HG03025 (cell line): ENCODE results near the gene STEAP1B.
A peak's percentile ranks its signal among the peaks of the same experiment; 100 is the strongest.
"Not testable (repeated sequence)": the region's sequence is repeated elsewhere in the genome, so short reads cannot be mapped to it uniquely, and the experiment has no call there.

Experiments used
- ATAC-seq: cut with Tn5 transposase; IDR thresholded peaks from one replicate; pipeline ENCODE4 v1.9.1; 2021; ENCODE audit warnings: mild to moderate bottlenecking, moderate library complexity; ENCODE audit not compliant: unreplicated experiment, low FRiP score

Gene STEAP1B

DNA sequence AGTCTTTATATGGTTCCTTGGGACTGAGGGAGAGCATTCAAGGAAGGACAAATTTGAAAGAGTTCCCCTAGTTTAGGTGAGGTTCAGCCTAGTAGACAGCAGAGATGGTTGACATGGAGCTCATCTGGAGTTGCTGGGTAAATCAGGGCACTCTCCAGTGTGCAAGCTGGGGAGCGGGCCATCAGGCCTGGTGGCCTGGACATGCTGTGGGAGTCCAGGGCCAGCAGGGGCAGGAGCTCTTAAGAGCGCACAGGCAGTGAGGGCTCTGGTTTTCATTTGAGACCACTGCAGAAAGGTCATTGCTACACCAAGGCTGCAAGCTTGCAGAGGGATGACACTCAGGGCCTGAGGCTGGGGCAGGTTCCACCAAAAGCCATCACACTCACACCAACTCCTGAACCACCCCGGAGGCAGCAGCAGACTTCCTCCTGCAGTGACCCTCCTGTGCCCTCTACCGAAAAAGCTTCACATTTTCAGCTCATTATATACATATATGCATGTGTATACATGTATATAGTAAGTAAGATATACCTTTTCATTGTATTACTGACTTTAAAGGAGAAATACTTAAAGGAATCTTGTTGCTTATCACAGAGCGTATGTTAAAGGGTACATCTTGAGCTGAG lies 39.5 kb downstream of the STEAP1B start:
- no peak for ATAC-seq

DNA sequence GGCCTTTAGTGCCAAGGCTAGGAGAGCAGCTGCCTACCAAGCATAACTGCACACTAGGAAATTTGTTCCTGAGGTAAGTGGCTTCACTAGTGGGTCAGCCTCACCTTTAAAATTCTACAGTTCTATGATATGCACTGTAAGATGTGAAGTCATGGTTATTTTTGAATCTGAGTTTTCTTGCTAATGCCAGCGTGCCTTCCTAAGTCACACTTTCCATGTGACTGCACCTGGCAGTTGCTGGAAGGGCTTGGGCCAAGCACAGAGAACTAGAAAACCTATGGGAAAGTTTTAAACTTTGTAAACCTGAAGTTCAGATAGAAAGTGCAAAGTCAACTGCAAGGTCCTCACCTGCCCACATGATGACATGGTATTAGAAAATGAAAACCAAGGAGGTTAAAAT lies 42.5 kb downstream of the STEAP1B start:
- no peak for ATAC-seq

DNA sequence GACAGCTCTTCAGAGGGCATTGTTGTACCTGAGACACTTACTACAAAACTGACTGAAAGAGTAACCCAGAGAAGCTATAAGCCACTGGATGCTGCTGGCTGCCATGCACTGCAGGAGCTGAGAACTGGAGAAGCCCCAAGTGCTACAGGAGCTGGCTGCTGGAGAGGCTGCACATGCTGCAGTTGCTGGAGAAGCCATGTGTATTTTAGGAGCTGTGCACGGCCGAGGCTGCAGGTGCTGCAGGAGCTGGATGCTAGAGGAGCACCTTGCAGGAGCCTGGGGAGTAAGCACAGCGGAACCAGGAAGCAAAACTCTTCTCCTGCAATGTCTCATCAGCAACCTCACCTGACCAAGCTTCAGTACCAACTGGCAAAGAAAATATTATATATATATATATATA lies 45.5 kb downstream of the STEAP1B start:
- no peak for ATAC-seq

DNA sequence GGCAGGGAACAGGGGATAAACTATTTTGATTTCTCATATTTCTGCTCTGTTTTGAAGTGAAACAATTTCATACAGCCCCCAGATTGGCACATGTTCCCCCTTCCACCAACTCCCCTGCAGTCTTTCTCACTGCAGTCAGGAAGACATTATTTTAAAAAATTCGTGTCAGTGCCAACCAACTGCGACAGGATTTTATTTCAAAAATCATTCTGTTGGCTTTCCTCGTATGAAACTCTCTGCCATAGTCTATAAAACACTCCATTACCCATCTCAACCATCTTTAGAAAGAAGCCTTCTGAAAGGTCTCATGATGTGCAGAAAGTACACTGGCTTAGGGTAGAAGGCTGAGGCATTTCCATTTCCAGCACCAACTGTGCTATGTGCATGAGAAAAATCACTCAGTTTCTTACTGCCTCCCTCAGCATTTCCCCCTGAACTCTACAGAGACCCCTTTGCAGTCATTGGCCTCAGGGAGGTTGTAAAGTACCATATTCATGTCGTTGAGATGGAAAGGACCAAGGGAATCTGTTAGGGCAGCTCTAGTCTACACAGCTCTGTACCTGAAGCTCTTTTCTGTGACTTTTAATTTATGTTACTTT lies 46.9 kb downstream of the STEAP1B start:
- no peak for ATAC-seq

DNA sequence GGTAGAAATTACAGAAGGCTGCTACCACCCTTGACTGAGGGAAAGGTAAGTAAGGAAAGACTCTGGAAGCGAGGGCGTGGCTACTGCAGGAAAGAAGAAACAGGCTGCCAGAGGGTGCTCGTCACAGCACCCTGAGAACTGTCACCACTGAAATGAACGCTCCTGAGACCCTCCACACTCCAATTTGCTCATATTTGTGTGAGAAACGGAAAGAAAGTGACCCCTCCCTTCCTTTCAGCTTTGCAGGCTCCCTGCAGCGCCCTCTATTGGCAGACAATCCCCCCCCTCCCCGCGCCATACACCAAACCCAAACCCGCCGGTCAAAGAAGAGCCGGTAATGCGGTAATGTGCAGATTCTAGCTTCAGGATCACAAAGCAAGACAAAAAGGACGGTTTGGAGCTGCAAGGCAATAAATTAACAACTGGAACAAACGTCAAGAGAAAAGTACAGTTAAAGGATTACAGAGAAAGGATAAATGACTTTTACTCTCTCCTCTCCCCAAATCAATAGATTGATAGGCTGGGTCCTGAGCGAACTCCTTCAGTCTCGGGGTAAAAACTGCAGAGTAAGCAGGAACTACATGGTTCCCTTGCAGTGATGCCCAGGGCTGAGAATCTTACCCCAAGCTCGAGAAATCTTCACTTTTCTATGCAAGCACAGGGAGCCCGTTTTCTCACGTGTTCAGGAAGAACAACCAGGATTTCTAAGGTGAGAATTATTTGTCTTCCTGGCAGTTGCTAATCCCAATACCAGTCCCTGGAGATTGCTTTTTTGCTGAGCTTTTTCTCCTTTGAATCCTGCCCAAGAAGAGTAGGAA lies 47.6 kb downstream of the STEAP1B start:
- no peak for ATAC-seq

DNA sequence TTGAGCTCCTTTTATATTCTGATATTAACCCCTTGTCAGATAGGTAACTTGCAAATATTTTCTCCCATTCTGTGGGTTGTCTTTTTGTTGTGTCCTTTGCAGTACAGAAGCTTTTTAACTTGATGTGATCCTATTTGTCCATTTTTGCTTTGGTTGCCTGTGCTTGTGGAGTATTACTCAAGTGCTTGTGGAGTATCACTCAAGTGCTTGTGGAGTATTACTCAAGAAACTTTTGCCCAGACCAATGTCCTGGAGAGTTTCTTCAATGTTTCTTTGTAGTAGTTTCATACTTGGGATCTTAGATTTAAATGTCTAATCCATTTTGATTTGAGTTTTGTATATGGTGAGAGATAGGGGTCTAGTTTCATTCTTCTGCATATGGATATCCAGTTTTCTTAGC lies 50.0 kb downstream of the STEAP1B start:
- not testable (repeated sequence) for ATAC-seq

DNA sequence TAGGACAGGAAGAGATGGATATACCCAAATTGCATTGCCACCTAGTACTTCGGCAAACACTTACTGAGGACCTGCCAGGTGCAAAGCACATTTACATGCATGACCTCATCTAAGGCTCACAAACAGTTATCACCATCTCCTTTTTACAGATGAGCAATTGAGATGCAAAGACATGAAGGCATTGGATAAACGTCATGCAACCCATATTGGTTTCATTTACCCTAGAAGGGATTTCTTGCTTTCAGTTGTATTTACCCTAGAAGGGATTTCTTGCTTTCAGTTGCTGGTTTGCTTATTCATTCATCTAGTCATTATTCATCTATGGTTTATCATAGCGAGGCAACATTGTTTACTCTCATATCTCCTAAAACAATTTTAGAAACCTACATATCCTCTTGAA lies 52.2 kb downstream of the STEAP1B start:
- peak; percentile 68 for ATAC-seq

DNA sequence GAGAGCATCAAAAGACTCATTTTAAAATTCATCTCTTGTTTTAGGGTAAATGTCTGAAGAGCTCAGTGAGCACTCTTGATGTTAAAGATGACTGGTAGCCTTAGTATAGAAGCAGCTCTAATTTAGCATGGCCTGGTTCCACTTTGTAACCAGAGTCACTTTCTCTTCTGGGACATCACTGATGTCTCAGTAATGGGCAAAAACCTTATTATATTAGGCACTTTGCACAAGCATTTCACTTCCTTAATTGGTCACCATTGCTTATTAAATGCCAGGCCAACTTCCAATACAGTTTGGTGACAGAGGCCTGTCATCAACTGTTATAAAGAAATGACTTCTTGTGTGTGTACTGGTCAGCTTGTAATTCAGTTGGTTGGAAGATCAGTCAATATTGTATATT lies 53.0 kb downstream of the STEAP1B start:
- peak; percentile 30 for ATAC-seq

DNA sequence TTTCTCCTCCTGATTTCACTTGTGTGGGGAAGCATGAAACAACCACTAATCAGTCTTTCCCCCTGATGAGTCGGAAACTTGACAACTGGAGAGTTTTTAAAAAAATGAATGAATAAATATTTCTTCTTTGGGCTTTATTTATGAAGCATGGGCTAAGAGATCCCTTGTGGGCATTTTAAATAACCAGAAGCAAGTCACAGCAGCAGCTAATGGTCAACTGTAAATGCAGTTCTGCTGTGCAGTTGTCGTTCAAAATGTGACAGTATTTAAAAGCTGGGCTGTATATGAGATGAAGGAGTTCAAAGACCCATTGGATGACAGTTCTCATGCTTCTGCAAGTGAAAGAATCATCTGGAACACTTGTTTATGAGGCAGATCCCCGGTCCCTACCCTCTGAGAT lies 54.1 kb downstream of the STEAP1B start:
- ATAC-seq, result no peak

DNA sequence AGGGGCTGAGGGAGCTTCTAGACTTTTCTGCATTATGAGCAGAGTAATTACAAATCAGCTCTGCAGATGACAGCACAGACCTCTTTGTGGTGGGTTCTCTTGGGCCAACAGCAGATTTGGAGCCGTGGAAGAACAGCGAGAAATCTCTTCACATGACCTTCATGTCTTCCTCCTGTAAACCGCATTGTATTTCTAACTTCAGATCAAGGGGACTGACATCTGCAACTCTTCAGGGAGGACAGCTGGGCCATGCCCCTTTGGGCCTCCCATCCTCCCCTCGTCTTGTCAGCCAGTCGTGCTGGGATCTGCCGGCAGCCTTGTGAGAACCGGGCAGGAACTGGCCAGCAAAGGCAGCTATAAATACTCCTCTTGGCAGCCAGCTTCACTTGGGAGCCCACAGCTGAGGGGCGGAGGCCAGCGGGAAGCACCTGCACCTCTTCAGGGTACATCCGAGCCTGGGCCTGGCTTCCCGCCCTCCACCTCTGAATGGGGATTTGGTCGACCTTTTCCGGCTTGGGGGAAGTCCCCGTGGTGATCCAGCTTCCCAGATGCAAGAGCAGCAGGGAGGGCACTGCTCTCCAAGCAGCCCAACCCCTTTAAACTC lies 54.7 kb downstream of the STEAP1B start:
- peak; percentile 42 for ATAC-seq

DNA sequence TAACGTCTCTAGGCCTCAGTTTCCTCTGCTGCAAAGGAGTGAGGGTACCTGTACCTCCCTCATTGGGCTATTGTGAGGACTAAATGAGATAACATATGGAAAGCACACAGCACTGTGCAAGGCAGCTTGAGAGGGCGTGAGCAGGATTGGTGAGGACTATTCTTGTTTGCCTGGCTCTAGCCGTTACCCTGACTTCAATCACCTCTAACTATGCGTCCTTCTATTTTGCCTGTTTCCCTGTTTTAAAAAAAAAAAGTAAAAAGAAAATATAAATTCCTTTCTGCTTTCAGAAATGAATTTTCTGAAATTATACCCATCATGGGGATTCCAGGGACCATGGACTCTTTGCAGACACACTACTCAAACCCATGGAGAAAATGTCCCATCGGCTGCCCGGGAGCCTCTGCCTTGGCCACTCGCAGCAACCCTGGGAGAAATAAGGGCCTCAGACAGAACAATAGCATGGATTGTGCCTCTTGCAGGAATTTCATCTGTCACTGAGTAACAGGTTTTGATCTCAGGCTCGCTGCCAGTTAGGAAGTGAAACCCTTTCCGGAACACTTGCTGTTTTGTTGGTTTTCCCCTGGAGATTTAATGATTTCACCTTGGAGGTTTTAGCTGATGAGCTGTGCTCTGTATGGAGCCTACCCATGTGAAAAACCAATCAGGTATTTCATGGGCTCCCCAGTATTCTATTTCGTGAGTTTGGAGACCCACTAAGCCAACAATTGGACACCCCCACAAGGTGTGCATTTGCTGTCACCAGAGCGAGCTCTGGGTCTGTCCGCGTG lies 55.6 kb downstream of the STEAP1B start:
- no peak for ATAC-seq

DNA sequence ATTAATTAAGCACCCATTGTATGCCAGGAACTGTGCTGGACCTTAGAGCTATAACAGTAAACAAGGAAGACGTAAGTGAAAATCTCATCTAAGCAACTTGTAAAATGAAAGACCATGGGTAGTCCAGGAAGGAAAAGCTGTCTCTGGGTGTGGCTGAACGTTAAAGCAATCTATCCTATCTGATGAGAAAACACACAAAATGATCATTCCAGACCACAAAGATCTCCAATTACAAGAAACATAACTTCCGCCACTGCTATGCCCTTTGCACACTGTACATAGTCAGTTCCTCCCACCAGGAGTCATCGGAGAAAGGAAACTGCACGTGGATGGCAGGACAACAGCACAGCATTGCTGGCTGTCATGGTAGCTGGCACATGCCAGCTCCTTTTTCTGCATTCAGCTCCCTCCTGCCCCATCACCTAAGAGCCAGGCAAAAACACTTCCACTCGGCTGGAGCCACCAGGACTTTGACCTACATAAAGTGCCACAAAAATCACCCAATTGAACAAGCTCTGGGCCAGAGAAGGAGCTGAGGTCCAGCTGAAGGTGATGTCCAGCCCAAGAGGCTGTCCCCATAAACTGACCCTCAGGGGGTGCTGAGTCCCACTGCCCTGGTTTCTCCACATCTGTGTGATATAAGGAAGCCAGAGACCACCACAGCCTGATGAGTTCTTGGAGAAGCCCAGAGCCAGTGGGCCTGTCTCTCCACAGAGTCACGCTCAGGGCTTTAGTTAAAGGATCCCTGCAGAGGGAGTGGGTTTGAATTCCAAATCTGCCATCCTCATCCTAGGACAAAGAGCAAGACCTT lies 56.4 kb downstream of the STEAP1B start:
- ATAC-seq, result no peak

DNA sequence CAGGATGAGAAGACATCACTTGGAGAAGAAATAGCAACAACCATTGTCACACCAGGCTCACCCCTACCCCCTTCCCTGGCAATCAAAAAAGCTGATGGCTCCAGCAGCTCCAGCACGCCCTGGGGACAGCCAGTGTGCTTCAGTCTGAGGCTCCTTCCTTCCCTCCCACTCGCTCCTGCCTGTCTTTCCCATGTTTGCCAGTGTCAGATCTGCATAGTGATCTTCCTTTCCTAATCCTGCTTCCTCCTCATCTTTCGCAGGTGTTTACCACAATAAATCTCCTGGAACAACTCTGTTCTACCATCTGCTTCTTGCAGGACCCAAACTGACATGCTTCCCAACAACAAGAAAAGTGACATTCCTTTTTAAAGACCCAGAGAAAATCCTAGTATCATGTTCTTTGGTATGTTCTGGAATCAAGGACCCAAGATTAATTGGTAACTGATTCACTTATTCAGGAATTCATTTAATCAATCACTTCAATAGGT lies 57.1 kb downstream of the STEAP1B start:
- no peak for ATAC-seq

DNA sequence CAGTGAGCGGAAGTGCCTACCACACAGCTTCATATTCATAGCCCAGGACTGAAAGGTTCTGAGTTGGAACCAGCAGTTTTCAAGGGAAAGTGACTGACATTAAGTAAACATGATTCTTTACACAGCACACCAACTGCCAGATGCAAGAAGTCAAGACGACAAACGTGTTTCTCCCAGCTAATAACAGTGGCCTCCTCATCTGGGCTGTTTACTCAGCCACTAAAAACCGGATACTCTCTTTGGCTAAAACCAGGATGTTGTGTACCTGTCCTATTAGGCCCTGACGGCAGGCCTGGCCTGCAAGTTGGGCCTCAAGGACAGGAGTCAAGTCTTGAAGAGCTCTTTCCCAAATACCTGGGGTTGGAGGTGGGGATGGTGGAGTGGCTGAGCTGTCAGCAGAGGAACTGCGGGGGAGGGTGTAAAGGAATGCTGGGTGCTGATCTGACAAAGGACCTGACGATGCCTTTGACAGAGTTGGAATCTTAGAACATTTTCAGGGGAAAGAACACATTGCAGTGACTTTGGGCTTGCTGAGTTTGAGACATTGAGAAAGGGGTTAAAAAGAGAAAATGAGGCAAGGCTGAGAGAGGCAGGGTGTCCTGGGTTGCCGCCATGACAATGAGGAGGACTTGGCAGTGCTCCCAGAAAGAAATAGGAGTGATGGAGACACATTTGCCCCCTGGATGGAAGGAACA lies 57.7 kb downstream of the STEAP1B start:
- no peak for ATAC-seq

DNA sequence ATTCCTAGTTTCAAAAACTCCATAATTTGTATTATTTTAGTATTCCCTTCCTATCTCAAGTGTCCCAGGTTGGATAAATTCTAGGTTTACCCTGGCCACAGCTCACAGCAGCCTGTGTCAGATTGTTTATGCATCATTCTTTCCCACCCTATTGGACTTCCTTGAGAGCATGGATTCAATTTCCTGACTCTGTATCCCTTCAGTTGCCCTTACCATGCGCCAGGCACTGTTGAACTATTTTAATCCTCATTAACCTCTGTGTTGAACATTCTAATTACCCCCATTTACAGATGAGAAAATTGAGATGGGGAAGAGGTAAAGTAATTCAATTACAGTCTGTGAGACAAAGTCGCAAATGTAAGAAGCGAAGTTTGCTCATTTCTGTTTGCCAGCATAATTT lies 58.8 kb downstream of the STEAP1B start:
- no peak for ATAC-seq

DNA sequence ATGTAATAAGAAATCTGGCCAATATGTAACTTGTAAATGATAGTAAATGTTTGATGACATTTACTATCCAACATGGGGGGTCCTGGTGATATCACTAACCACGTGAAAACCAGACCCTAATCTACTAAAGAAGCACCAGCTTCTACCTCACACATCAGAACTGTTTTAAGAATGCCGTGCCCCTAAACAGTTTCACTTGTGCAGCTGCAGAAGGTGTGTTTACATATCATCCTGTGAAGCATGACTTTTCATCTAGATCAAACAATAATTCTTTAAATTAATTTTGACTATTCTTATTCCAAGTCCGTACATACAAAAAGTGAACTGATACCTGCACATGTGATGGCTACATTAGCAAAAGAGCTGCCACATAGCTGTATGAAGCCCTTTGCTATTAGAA lies 61.0 kb downstream of the STEAP1B start:
- ATAC-seq, result no peak

DNA sequence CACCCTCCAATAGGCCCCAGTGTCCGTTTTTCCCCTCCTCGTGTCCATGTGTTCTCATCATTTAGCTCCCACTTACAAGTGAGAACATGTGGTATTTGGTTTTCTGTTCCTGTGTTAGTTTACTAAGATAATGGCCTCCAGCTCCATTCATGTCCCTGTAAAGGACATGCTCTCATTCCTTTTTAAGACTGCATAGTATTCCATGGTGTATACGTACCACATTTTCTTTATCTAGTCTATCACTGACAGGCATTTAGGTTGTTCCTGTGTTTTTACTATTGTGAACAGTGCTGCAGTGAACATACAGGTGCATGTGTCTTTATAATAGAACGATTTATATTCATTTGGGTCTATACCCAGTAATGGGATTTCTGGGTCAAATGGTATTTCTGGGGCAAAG lies 63.4 kb downstream of the STEAP1B start:
- ATAC-seq, result not testable (repeated sequence)

DNA sequence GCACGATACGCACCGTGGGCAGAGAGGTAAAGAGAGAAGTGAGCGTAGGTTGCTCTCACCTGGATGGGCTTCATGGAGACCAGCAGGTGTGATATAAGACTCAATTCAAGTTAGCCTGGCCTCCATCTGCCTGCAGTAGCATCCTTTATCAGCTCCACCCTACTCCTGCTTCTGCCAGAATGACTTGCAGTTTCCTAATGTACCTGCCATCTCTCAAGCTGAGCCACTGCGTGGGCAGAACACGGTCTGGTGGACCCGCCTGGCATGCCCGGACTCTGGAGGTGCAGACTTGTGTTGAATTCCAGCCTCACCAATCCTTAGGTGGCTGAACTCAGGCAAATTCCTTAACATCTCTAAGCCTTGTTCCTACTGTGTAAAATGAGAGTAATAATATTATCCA lies 64.3 kb downstream of the STEAP1B start:
- ATAC-seq, result no peak

DNA sequence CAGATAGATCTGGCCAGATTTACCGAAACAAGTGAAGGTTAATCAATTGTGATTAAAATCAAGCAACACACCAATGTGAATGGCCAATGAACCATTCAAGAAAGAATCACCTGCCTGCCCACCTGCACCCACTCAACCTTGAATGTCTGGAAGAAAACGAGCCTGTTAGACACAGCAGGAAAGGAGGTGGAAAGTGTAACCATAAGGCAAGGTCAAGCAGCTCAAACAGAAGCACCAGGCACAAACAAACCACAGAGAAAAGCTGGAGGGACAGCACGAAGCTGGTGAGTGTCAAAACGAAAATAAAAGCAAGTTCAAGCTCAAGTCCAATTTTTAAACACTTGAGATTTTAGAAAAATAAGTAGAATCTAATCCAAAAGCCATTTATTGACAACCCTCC lies 64.9 kb downstream of the STEAP1B start:
- peak; percentile 66 for ATAC-seq
